Kidney (tissue), 14 donors: ENCODE measurements around the gene EIF3F. TPM values are rescaled to one million over a fixed set of nuclear protein-coding genes. Genes with fewer than 3 reads are reported as not detected.
A peak's percentile ranks its signal among the peaks of the same experiment; 100 is the strongest.

Experiments used
- DNase-seq, 5 donors: peaks; one replicate each; pipeline ENCODE4 v3.0.0-alpha.2; 2013 to 2020
- FAIRE-seq: peaks from 2 replicates; lab custom pipeline; 2012; peaks lifted over from hg19 to GRCh38; lab: Jason Lieb, UNC
- H3K27ac ChIP-seq, 2 donors: one replicate each; pipeline ENCODE4 v1.7.0; 2013; ENCODE audit warnings: low read depth in 2 of 2, low read length in 2 of 2, inconsistent platforms in 1 of 2
- H3K27me3 ChIP-seq: one replicate; pipeline ENCODE4 v1.7.1; 2013; ENCODE audit warnings: low read length, inconsistent platforms; ENCODE audit not compliant: control insufficient read depth, insufficient read depth
- H3K36me3 ChIP-seq, 3 donors: one replicate each; pipeline versions ENCODE4 v1.7.0 to v1.7.1; 2013; ENCODE audit warnings: low read length in 3 of 3, control low read depth in 1 of 3, inconsistent platforms in 1 of 3; ENCODE audit not compliant: insufficient read depth in 3 of 3, control insufficient read depth in 2 of 3
- H3K4me1 ChIP-seq, 3 donors: one replicate each; pipeline versions ENCODE4 v1.7.0 to v1.7.1; 2013; ENCODE audit warnings: low read length in 3 of 3, inconsistent platforms in 1 of 3, low read depth in 1 of 3; ENCODE audit not compliant: control insufficient read depth in 2 of 3, insufficient read depth in 2 of 3
- H3K4me3 ChIP-seq, 3 donors: one replicate each; pipeline versions ENCODE4 v1.7.0 to v1.8.1; 2013; ENCODE audit warnings: low read length in 3 of 3, control low read depth in 1 of 3, inconsistent platforms in 1 of 3
- H3K9ac ChIP-seq, 3 donors: one replicate each; pipeline versions ENCODE4 v1.7.0 to v1.7.1; 2013; ENCODE audit warnings: low read length in 3 of 3, control low read depth in 1 of 3, inconsistent platforms in 1 of 3
- H3K9me3 ChIP-seq, 3 donors: one replicate each; pipeline versions ENCODE4 v1.7.0 to v1.7.1; 2013; ENCODE audit warnings: low read length in 3 of 3, control low read depth in 1 of 3, inconsistent platforms in 1 of 3; ENCODE audit not compliant: control insufficient read depth in 2 of 3, insufficient read depth in 1 of 3
- intact Hi-C: fragments of 100-400 bp; cut with DNase I; formaldehyde crosslinking; loops from one replicate; pipeline ENCODE4 v1.11.1; 2022
- polyA plus RNA-seq: library from polyadenylated mRNA; stranded (reverse); fragments of 350-450 nt; fragmentation: Illumina TruSeq; extraction: RNeasy Lipid Tissue Mini Kit (QIAGEN cat#74804); gene quantifications from one replicate; pipeline ENCODE4 v1.2.3, GENCODE V29; 2014; ENCODE audit warnings: low read depth, low replicate concordance; ENCODE audit not compliant: insufficient read depth
- total RNA-seq: library from RNA; stranded (reverse); fragmentation: NEBNext Ultra II Directional; extraction: Animal tissue kit (Norgen Biotek cat#: 25700); gene quantifications from one replicate; pipeline ENCODE4 v1.2.1, GENCODE V29; 2021
- TF ChIP-seq, protein P1 (sequence below): IDR thresholded peaks from 3 replicates; pipeline ENCODE4 v1.5.1; 2012; ENCODE audit warnings: mild to moderate bottlenecking, moderate library complexity, borderline replicate concordance; ENCODE audit not compliant: insufficient read depth; ENCODE audit errors: extremely low read depth
- donor health status: control.
- donor health status: control.
- donor health status: control.
- donor health status: control.
- donor health status: control.
- donor health status: DM: yes; HTN: yes; CAD: no.
- donor health status: Normal renal cell carcinoma (clear cell type).

The EIF3F gene
- total and polyA plus RNA-seq, 2 donors from 2014 or later = 174 to 218 TPM

DNA sequence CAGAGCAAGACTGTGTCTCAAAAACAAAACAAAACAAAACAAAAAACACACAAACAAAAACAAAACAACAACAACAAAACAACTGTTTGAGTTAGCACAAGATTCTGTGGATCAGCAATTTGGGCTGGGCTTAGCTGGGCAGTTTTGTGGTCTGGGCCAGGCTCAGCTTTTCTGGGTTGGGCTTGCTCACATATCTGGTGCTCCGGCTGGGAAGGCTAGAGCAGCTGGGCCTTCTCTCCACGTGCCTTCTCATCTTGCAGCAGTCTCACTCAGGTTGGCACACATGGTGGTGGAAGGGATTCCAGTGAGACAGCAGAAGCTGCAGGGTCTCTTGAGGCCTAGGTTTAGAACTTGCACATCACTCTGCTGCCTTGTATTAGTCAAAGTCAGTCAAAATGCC, 35.7 kb downstream of the EIF3F start:
- DNase-seq = no peak
- Histone ChIP-seq H3K9ac (no peak overlapping the region), H3K27me3 (peaks cover 8% of the 10 kb centered on the region), H3K27ac (peak overlapping the region; percentile 52 to 82), H3K4me1 (peaks cover 4 to 18% (median 6%) of the 10 kb centered on the region in 3 donors), H3K9me3 (no peaks in the 10 kb centered on the region), H3K4me3 (no peak overlapping the region), H3K36me3 (no peaks in the 10 kb centered on the region)
- TF ChIP-seq, protein P1, sequence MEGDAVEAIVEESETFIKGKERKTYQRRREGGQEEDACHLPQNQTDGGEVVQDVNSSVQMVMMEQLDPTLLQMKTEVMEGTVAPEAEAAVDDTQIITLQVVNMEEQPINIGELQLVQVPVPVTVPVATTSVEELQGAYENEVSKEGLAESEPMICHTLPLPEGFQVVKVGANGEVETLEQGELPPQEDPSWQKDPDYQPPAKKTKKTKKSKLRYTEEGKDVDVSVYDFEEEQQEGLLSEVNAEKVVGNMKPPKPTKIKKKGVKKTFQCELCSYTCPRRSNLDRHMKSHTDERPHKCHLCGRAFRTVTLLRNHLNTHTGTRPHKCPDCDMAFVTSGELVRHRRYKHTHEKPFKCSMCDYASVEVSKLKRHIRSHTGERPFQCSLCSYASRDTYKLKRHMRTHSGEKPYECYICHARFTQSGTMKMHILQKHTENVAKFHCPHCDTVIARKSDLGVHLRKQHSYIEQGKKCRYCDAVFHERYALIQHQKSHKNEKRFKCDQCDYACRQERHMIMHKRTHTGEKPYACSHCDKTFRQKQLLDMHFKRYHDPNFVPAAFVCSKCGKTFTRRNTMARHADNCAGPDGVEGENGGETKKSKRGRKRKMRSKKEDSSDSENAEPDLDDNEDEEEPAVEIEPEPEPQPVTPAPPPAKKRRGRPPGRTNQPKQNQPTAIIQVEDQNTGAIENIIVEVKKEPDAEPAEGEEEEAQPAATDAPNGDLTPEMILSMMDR = no peak
- no peak for FAIRE-seq
- intact Hi-C loops = no loop called here

DNA sequence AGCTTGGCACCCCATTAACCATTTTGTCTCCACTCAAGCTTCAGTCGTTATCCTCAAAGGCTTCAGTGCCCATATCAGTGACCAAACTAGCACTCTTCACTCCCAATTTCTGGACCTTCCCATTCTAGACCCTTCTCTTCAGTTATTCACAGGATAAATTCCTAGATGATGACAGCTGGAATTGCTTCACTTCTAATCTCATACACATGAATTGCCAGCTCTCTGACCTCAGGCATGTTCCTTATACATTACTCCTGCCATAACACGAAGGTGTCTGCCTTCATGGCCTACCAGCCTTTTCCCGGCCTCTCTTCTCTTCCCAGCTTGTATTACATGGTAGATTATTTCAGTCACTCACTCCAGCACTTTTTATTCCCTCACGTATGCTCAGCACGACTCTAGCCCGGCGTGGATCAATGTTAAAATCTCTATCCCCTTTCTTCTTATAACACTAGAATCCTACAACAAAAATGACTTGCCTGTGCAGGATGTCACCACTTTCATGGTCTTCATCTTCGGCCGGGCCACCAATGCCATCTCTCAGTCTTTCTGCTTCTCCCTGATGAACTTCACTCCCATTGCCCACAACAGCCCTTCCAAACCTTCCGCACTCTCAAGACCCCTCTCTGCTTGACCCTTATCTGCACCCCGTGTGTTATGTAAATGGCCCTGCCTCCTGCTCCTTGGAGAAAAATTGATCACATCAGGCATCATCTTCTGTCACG, 36.9 kb downstream of the EIF3F start:
- Histone ChIP-seq H3K9ac (no peak overlapping the region), H3K9me3 (no peaks in the 10 kb centered on the region), H3K4me3 (no peak overlapping the region), H3K36me3 (no peaks in the 10 kb centered on the region), H3K27ac (no peak overlapping the region), H3K4me1 (peaks cover 4 to 18% (median 4%) of the 10 kb centered on the region in 3 donors), H3K27me3 (peaks cover 8% of the 10 kb centered on the region)
- intact Hi-C loops = no loop called here
- FAIRE-seq (no peak), DNase-seq (no peak)
- TF ChIP-seq, protein P1 = no peak

DNA sequence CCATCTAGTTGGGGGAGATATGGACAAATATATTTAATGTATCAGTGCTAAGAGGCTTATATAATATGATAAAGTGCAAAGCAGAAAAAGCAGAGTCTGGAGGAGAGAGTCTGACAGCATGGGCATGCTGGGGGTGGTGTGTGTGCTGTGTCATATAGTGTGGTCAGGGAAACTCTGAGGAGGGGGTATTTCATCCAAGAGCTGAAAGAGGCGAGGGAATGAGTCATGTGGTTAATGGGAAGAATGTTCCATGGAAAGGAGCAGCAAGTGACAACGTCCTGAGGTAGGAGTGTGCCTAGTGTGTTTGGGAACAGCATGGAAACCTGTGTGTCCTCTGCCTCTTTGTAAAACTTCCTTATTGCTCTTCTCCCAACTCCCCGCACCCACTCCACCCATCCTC, 38.0 kb downstream of the EIF3F start:
- intact Hi-C loops = no loop called here
- TF ChIP-seq, protein P1 = no peak
- Histone ChIP-seq H3K4me1 (peaks cover 2 to 16% (median 2%) of the 10 kb centered on the region in 3 donors), H3K4me3 (no peak overlapping the region), H3K27ac (no peak overlapping the region), H3K9ac (no peak overlapping the region), H3K36me3 (no peaks in the 10 kb centered on the region), H3K9me3 (no peaks in the 10 kb centered on the region), H3K27me3 (peaks cover 6% of the 10 kb centered on the region)
- no peak for DNase-seq
- no peak for FAIRE-seq
